T-helper 1 cell treated with Interleukin-12 subunit alpha and Interleukin-12 subunit beta and Interleukin-4 antibody, amounts not matched to agents 30 ng/mL and 1 ng/mL, for 36 hours (primary cell): Measurements from ENCODE around the gene HLA-F. TPM values are rescaled to one million over a fixed set of nuclear protein-coding genes. Genes with fewer than 3 reads are reported as not detected.

ENCODE experiments used
- intact Hi-C: fragments of 100-400 bp; cut with micrococcal nuclease; formaldehyde crosslinking; loops from one replicate; pipeline ENCODE4 v1.15.1; 2024
- total RNA-seq: library from RNA; stranded (reverse); gene quantifications from 2 replicates; pipeline ENCODE4 v1.2.3, GENCODE V29; 2022

Gene HLA-F
- total RNA-seq, 1 donor from 2014 or later = 550 TPM

GRCh38 chr6:29723666-29724588, 693 bp downstream of the HLA-F start:
- intact Hi-C loops = loop anchor here (5.0 kb wide), 5 partner anchors 68 to 338 kb away; partner anchors contain the start of genes HLA-A and POLR1H

- intact Hi-C loops = loop anchor here (5.0 kb wide), 5 partner anchors 67 to 337 kb away; partner anchors contain the start of genes HLA-A and POLR1H
Measured at GRCh38 chr6:29724937-29725869, 2.0 kb downstream of the HLA-F start.

GRCh38 chr6:29726001-29726400, 2.8 kb downstream of the HLA-F start:
- intact Hi-C loops = no loop called here

- intact Hi-C loops = no loop called here
Measured at GRCh38 chr6:29726571-29727194, 3.4 kb downstream of the HLA-F start.

GRCh38 chr6:29727637-29728036, 4.4 kb downstream of the HLA-F start:
- intact Hi-C loops = no loop called here

GRCh38 chr6:29728173-29728874, 5.1 kb downstream of the HLA-F start:
- intact Hi-C loops = no loop called here

- intact Hi-C loops = no loop called here
Measured at GRCh38 chr6:29728875-29729270, 5.6 kb downstream of the HLA-F start.

- intact Hi-C loops = no loop called here
Measured at GRCh38 chr6:29729774-29730328, 6.6 kb downstream of the HLA-F start.

- intact Hi-C loops = no loop called here
Measured at GRCh38 chr6:29730575-29731126, 7.4 kb downstream of the HLA-F start.

GRCh38 chr6:29731281-29731680, 8.0 kb downstream of the HLA-F start:
- intact Hi-C loops = no loop called here

- intact Hi-C loops = no loop called here
Measured at GRCh38 chr6:29733057-29733456, 9.8 kb downstream of the HLA-F start.

- intact Hi-C loops = no loop called here
Measured at GRCh38 chr6:29734046-29735018, 11.1 kb downstream of the HLA-F start.

- intact Hi-C loops = no loop called here
Measured at GRCh38 chr6:29736563-29736962, 13.3 kb downstream of the HLA-F start.

- intact Hi-C loops = loop anchor here (1.0 kb wide), 4 partner anchors 15 to 275 kb away; no protein-coding TSS in a partner anchor
Measured at GRCh38 chr6:29737707-29738630, 14.7 kb downstream of the HLA-F start.

GRCh38 chr6:29739136-29739881, 16.1 kb downstream of the HLA-F start:
- intact Hi-C loops = no loop called here

- intact Hi-C loops = no loop called here
Measured at GRCh38 chr6:29739882-29740261, 16.6 kb downstream of the HLA-F start.

- intact Hi-C loops = no loop called here
Measured at GRCh38 chr6:29741592-29741991, 18.4 kb downstream of the HLA-F start.
